ENCODE data around the gene FAM72C.
"Not testable (repeated sequence)": the region's sequence is repeated elsewhere in the genome, so short reads cannot be mapped to it uniquely, and the experiment has no call there.

The FAM72C gene

GRCh38 chr1:144001077-144001476 is 29.3 kb upstream of the FAM72C start:
- not testable (repeated sequence) for DNase-seq (ENCODE audit: low spot score in 2 of 2); ATAC-seq (replicated peaks; ENCODE audit: extremely low read depth, poor library complexity, severe bottlenecking)

GRCh38 chr1:143996020-143996419 is 24.2 kb upstream of the FAM72C start:
- H3K4me1 Mint-ChIP-seq; H3K36me3 Mint-ChIP-seq (ENCODE audit: insufficient read depth); DNase-seq (ENCODE audit: low spot score in 2 of 2); H3K4me3 Mint-ChIP-seq; ATAC-seq (replicated peaks; ENCODE audit: extremely low read depth, poor library complexity, severe bottlenecking); H3K27ac Mint-ChIP-seq (ENCODE audit: low read depth); H3K27me3 Mint-ChIP-seq; H3K9me3 Mint-ChIP-seq: not testable (repeated sequence)

More at GRCh38 chr1:144001077-144001476, 29.3 kb upstream of the FAM72C start:
- not testable (repeated sequence) for H3K4me1 Mint-ChIP-seq; H3K36me3 Mint-ChIP-seq (ENCODE audit: insufficient read depth); H3K27ac Mint-ChIP-seq (ENCODE audit: low read depth); H3K27me3 Mint-ChIP-seq; H3K4me3 Mint-ChIP-seq; H3K9me3 Mint-ChIP-seq

DNA sequence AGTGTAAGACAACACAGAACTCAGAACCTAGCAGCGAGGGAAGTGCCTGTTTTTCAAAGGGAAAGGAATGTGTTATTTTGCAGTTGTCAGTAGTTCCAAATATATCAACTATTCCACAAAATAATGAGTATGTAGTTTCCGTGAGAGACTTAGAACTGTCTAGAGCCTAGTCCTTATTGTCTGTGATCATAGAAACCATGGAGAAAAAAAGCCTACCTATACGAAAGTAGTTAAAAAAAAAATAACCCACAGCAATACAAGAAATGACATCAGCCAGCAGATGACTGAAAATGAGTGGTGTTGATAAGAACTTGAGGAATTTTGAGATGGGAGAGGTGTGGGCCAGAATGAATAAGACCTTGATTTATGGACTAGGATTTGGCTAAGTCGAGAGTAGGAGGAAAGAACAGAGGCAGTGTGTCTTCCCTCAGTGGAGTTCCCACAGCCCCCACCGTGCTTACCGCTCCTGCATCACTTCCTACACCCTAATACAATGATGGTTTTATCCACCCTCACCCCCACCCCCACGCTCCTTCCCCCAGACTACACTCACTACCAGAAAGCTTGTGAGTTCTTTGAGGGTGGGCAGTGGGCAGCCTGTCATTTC is 21.6 kb upstream of the FAM72C start:
- ATAC-seq (replicated peaks; ENCODE audit: extremely low read depth, poor library complexity, severe bottlenecking); H3K9me3 Mint-ChIP-seq; H3K4me3 Mint-ChIP-seq; H3K36me3 Mint-ChIP-seq (ENCODE audit: insufficient read depth); H3K27ac Mint-ChIP-seq (ENCODE audit: low read depth); H3K4me1 Mint-ChIP-seq; H3K27me3 Mint-ChIP-seq; DNase-seq (ENCODE audit: low spot score in 2 of 2): not testable (repeated sequence)

- H3K36me3 Mint-ChIP-seq (ENCODE audit: insufficient read depth), result not testable (repeated sequence)
These were observed 18.9 kb upstream of the FAM72C start for GRCh38 chr1:143990699-143991098.

DNA sequence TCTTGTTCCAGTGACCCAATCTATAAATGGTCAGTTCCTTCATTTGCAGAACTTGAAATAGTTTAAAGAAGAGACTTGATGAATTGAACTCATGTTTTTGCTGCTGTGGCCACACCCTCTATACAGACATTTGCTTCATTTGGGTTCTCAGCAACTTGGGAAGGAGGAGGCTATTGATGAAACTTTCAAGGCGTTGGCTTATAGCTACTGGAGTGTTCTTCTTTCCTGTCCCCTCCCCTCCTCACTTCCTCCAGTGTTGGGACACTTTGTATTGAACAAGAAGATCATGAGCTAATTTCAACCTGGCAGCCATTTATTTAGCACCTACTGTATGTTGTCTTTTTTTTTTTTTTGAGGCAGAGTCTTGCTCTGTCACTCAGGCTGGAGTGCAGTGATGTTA is 17.9 kb upstream of the FAM72C start:
- ATAC-seq (replicated peaks; ENCODE audit: extremely low read depth, poor library complexity, severe bottlenecking); H3K36me3 Mint-ChIP-seq (ENCODE audit: insufficient read depth); H3K4me1 Mint-ChIP-seq; H3K4me3 Mint-ChIP-seq; H3K27ac Mint-ChIP-seq (ENCODE audit: low read depth); H3K27me3 Mint-ChIP-seq; H3K9me3 Mint-ChIP-seq; DNase-seq (ENCODE audit: low spot score in 2 of 2): not testable (repeated sequence)

More at GRCh38 chr1:143990699-143991098, 18.9 kb upstream of the FAM72C start:
- not testable (repeated sequence) for H3K4me1 Mint-ChIP-seq; H3K27ac Mint-ChIP-seq (ENCODE audit: low read depth); H3K9me3 Mint-ChIP-seq; ATAC-seq (replicated peaks; ENCODE audit: extremely low read depth, poor library complexity, severe bottlenecking); H3K27me3 Mint-ChIP-seq; DNase-seq (ENCODE audit: low spot score in 2 of 2); H3K4me3 Mint-ChIP-seq

GRCh38 chr1:143989427-143989712 is 17.6 kb upstream of the FAM72C start:
- not testable (repeated sequence) for H3K27me3 Mint-ChIP-seq; DNase-seq (ENCODE audit: low spot score in 2 of 2); H3K4me3 Mint-ChIP-seq; H3K27ac Mint-ChIP-seq (ENCODE audit: low read depth); ATAC-seq (replicated peaks; ENCODE audit: extremely low read depth, poor library complexity, severe bottlenecking); H3K9me3 Mint-ChIP-seq; H3K4me1 Mint-ChIP-seq; H3K36me3 Mint-ChIP-seq (ENCODE audit: insufficient read depth)

GRCh38 chr1:143988602-143989426 is 17.0 kb upstream of the FAM72C start:
- not testable (repeated sequence) for H3K4me3 Mint-ChIP-seq; ATAC-seq (replicated peaks; ENCODE audit: extremely low read depth, poor library complexity, severe bottlenecking); H3K4me1 Mint-ChIP-seq; H3K36me3 Mint-ChIP-seq (ENCODE audit: insufficient read depth); H3K9me3 Mint-ChIP-seq; H3K27me3 Mint-ChIP-seq; DNase-seq (ENCODE audit: low spot score in 2 of 2); H3K27ac Mint-ChIP-seq (ENCODE audit: low read depth)

GRCh38 chr1:143987868-143988267 is 16.1 kb upstream of the FAM72C start:
- not testable (repeated sequence) for H3K9me3 Mint-ChIP-seq; DNase-seq (ENCODE audit: low spot score in 2 of 2); ATAC-seq (replicated peaks; ENCODE audit: extremely low read depth, poor library complexity, severe bottlenecking); H3K4me3 Mint-ChIP-seq; H3K27ac Mint-ChIP-seq (ENCODE audit: low read depth); H3K27me3 Mint-ChIP-seq; H3K36me3 Mint-ChIP-seq (ENCODE audit: insufficient read depth); H3K4me1 Mint-ChIP-seq

- not testable (repeated sequence) for DNase-seq (ENCODE audit: low spot score in 2 of 2); H3K27me3 Mint-ChIP-seq; ATAC-seq (replicated peaks; ENCODE audit: extremely low read depth, poor library complexity, severe bottlenecking); H3K4me1 Mint-ChIP-seq; H3K36me3 Mint-ChIP-seq (ENCODE audit: insufficient read depth); H3K4me3 Mint-ChIP-seq; H3K9me3 Mint-ChIP-seq; H3K27ac Mint-ChIP-seq (ENCODE audit: low read depth)
These were observed 13.1 kb upstream of the FAM72C start for GRCh38 chr1:143984721-143985473.

- not testable (repeated sequence) for H3K27ac Mint-ChIP-seq (ENCODE audit: low read depth); ATAC-seq (replicated peaks; ENCODE audit: extremely low read depth, poor library complexity, severe bottlenecking); H3K4me1 Mint-ChIP-seq; H3K9me3 Mint-ChIP-seq; DNase-seq (ENCODE audit: low spot score in 2 of 2); H3K36me3 Mint-ChIP-seq (ENCODE audit: insufficient read depth); H3K27me3 Mint-ChIP-seq
- peak overlapping the region; percentile 63 for H3K4me3 Mint-ChIP-seq
These were observed 2.6 kb upstream of the FAM72C start for GRCh38 chr1:143974416-143974815.

- H3K4me1 Mint-ChIP-seq; H3K9me3 Mint-ChIP-seq; H3K27ac Mint-ChIP-seq (ENCODE audit: low read depth); H3K27me3 Mint-ChIP-seq; ATAC-seq (replicated peaks; ENCODE audit: extremely low read depth, poor library complexity, severe bottlenecking); H3K36me3 Mint-ChIP-seq (ENCODE audit: insufficient read depth); DNase-seq (ENCODE audit: low spot score in 2 of 2): not testable (repeated sequence)
- peak overlapping the region; percentile 80 for H3K4me3 Mint-ChIP-seq
These were observed 2.2 kb upstream of the FAM72C start for GRCh38 chr1:143973876-143974414.

- not testable (repeated sequence) for H3K27me3 Mint-ChIP-seq; H3K36me3 Mint-ChIP-seq (ENCODE audit: insufficient read depth); H3K4me3 Mint-ChIP-seq; ATAC-seq (replicated peaks; ENCODE audit: extremely low read depth, poor library complexity, severe bottlenecking); H3K4me1 Mint-ChIP-seq; DNase-seq (ENCODE audit: low spot score in 2 of 2); H3K9me3 Mint-ChIP-seq; H3K27ac Mint-ChIP-seq (ENCODE audit: low read depth)
These were observed 1.1 kb upstream of the FAM72C start for GRCh38 chr1:143972753-143973326.

Data from central memory CD8-positive, alpha-beta T cell (primary cell).